Loucy (cell line): ENCODE results near the gene PAQR4.

Experiments
- EZH2phosphoT487 ChIP-seq: fragments of 200-600 bp; IDR thresholded peaks from 2 replicates; pipeline ENCODE4 v1.6.1; 2018; ENCODE audit warnings: antibody characterized with exemption, mild to moderate bottlenecking, moderate library complexity, borderline replicate concordance
- TF ChIP-seq, protein P1 (sequence below): fragments of 200-600 bp; sonication (generic); conservative IDR thresholded peaks from 2 replicates; pipeline ENCODE4 v1.5.1; 2014; ENCODE audit warnings: mild to moderate bottlenecking, antibody characterized with exemption, low read length

- TF ChIP-seq, protein P1, sequence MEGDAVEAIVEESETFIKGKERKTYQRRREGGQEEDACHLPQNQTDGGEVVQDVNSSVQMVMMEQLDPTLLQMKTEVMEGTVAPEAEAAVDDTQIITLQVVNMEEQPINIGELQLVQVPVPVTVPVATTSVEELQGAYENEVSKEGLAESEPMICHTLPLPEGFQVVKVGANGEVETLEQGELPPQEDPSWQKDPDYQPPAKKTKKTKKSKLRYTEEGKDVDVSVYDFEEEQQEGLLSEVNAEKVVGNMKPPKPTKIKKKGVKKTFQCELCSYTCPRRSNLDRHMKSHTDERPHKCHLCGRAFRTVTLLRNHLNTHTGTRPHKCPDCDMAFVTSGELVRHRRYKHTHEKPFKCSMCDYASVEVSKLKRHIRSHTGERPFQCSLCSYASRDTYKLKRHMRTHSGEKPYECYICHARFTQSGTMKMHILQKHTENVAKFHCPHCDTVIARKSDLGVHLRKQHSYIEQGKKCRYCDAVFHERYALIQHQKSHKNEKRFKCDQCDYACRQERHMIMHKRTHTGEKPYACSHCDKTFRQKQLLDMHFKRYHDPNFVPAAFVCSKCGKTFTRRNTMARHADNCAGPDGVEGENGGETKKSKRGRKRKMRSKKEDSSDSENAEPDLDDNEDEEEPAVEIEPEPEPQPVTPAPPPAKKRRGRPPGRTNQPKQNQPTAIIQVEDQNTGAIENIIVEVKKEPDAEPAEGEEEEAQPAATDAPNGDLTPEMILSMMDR = no peak
- TF ChIP-seq EZH2phosphoT487 = no peak
Observed at GRCh38 chr16:2934450-2934849, 34.7 kb upstream of the PAQR4 start.
